GM19463 (cell line): ENCODE results near the gene ZNF521.
"Not testable (repeated sequence)": the region's sequence is repeated elsewhere in the genome, so short reads cannot be mapped to it uniquely, and the experiment has no call there.

Experiments used
- ATAC-seq: cut with Tn5 transposase; IDR thresholded peaks from one replicate; pipeline ENCODE4 v1.9.1; 2021; ENCODE audit warnings: mild to moderate bottlenecking, moderate library complexity; ENCODE audit not compliant: unreplicated experiment

ZNF521 gene

DNA sequence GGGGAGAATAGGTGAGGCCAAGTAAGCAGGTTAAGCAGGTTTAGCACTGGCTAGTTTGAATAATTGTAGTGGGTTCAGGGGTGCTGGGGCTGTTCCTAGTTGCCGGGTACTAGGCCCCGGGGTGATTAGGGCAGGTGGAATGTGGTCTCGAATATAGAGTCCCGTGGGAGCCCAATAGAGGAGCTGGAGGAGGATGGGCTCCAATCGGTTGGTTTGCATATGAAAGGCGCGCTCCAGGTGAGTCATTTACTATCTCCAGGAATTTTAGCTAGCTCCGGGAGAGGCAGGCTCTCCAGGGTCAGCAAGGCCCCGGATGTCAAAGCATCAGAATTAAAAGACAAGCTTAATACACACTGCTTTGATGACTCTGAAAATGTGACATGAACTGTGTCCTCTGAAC, 304.0 kb downstream of the ZNF521 start:
- ATAC-seq = no peak

DNA sequence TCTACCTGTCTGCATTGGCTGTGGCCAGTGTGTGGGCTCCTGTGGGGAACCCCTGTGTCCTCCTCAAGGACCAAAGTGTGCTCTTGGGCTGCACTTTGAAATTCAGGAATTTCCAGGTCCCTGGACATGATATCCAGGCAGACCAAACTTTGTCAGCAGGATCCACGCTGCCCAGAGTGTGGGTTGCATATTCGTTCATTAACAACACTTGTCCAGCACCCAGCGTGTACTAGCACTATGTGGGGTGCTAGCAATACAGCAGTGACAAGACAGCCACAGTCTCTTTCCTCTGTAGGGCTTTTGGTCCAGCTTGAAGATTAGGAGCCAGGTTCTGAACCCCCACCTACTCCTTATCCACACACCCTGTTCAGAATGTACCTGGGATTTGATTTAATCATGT, 304.5 kb downstream of the ZNF521 start:
- no peak for ATAC-seq

DNA sequence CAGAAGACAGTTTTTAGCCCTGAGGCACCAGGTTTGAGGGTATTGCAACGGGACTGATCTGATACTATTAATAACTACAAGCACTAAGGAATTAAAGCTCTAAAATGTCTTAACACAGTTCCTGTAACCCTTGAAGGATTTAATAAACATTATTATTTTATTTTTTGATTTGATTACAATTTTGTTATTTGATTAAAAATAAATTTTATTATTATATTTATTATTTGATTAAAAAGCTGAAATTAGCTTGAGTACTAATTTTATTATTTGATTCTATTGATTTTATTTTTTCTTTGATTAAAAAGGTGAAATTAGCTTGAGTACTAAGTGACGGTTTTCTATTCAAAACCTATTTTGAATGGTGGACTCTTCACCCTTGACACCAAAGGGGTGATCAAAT, 307.3 kb downstream of the ZNF521 start:
- no peak for ATAC-seq

DNA sequence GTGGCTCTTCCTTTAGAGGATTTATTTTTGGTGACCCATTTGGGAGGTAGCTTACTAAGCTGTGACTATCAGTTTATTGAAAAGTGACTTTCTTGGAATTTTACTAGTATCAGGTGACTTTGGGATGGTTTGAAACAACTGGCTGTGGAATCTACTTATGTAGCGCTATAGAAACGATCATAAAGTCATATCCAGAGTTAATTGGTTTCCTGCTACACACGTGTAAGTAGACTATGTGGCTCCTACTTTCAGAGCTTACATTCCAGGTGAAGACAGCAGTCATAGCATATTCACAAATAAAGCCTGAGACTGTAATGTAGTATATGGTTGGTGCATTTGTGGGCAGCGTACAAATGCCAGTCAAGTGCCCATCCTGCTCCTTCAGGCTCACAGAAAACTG, 308.9 kb downstream of the ZNF521 start:
- ATAC-seq = no peak

DNA sequence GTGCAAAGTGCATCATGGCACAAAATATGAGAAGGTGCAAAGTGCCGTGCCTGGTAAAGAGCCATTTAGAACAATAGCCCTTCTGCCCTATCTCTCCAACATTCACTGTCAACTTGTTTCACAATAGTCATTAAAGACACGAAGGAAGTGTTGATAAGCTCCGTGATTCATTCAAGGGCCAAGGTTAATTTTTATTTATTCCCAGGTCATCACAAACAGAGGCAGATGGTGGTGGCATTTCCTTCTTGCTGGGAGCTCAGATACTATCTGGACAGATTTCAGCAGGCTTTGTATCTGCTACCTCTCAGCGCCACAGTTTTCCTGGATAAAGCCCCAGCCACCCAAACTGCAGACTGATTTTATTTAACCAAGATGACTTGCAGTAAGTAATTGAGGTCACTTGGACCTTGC, 309.3 kb downstream of the ZNF521 start:
- no peak for ATAC-seq

DNA sequence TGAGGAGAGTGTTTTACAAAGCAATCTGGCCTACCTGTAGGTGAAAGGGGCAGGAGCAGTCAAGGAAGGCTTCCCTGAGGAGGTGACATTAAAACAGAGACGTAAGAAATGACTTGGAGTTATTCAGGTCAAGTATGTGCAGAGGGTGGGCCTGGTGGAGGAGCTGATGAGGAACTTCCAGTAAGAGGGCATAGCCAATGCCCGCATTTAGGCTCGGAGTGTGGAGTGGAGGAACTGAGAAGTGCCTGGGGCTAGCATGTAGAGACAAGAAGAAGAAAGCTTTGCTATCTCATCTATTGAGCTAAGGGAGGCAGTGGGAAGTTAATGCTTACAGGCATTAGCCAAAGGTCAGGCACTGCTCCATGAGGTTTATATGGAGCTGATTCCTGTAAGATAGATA, 312.2 kb downstream of the ZNF521 start:
- ATAC-seq = no peak

DNA sequence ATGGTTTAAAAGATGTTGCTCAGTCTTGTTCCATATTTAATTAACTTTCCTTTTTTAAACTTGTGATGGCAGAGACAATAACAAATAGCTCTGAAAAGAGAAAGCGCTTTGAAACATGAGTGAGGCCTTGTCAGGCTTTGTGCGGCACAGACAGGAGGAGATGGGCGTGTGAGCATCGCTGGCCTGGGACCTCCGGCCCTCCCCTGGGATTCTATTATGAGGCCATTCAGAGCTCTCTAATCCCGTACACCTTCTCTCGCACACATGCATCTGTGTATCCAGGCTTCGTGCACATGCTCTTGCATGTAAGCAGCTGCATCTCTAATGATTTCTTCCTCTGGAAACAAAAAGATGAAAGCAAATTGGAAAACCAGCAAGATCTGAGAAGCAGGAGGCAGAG, 313.7 kb downstream of the ZNF521 start:
- ATAC-seq = no peak

DNA sequence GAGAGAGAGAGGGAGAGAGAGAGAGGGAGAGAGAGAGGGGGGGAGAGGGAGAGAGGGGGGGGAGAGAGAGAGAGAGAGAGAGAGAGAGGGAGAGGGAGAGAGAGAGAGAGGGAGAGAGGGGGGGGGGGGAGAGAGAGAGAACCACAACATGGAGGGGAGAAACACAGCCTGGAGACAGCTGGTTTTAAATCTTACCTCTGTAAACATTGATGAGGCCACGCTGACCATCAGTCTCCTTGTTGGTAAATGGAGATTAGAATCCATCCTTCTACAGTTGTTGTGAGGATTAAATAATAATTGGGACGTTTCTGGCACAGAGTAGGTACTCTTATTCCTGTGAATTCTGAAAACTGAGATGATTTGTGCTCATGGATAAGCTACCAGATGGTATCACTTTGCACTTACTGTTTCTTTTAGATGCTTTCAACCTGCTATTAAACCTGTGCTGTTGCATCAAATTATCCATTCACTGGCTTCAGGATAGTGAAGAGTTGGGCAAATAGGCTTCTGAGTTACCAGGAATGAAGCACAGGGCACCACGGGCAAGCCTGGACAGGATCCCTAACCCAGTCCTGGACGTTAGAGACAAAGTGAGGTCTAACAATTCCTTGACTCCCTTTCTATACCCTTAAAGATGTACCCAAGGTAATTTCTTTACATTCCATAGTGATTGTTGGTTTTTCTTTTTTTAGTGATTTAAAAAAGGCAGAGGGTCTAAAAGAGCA, 318.1 kb downstream of the ZNF521 start:
- ATAC-seq = no peak

DNA sequence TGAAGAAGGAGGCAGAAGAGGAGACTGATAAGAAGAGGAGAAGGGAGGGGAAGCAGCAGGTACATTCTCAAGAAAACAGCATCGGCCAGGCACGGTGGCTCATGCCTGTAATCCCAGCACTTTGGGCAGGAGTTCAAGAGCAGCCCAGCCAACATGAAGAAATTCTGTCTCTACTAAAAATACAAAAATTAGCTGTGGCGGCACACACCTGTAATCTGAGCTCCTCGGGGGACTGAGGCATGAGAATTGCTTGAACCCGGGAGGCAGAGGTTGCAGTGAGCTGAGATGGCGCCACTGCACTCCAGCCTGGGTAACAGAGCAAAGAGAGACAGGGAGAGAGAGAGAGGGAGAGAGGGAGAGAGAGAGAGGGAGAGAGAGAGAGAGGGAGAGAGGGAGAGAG, 318.8 kb downstream of the ZNF521 start:
- not testable (repeated sequence) for ATAC-seq

DNA sequence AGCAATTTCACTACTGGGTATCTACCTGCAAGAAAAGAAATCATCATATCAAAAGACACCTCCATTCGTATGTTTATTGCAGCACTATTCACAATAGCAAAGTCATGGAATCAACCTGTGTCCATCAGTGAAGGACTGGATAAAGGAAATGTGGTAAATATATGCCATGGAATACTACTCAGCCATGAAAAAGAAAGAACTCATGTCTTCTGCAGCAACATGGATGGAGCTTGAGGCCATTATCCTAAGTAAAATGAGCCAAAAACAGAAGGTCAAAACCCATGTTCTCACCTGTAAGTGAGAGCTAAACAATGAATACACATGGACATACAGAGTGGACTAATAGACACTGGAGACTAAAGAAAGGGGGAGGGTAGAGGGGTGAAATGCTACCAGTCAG, 322.2 kb downstream of the ZNF521 start:
- no peak for ATAC-seq

DNA sequence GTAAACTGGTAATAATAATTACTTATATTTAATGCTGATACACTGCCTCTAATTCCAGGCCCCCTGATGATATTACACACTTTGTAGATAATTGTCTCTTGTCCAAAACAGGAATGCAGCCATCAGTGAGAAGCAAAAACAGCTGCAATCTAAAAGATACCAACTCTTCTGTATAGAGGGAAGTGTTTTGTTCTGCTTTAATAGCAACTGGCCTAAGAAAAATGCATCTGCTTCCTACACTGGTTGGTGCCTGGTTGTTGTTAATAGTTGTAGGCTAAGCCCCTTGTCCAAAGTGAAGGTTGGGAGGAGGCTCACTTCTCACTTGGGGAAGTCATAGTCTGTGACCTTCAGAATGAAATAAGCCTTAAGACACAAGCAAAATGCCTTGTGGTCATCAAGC, 332.0 kb downstream of the ZNF521 start:
- ATAC-seq = no peak

DNA sequence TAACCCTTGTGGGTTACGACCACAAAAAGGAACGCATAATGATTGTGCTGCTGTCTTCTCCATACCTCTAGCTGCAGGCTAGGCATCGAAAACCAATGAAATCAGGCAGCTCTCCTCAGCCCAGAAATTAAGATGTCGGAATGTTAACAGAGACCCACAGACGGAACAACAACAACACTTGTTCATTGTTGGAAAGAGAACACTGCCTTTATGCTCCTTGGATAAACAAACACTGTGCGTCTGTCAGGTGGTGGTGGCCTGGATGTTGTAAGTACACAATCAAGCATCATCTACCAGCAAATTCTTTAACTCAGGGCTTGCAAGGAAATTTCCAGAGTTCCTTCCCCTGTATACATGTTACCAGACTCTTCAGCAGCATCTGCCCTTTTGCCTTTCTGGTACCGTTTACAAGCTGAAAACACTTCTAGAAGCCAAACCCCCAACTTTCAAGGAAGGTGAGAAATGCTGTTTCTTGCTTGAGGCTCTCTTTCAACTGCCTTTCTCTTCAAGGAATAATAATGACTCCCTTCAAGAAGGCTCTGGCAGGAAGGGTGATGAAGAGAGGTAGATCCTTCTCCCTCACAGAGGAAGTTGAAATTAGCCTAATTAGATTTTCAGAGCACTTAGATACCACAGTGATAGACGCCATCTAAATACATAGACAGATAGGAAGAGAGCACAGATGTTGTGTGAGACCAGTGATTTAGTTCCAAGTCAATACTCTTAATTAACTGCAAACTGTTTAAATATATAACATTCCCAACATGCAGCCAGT, 332.7 kb downstream of the ZNF521 start:
- ATAC-seq = no peak

DNA sequence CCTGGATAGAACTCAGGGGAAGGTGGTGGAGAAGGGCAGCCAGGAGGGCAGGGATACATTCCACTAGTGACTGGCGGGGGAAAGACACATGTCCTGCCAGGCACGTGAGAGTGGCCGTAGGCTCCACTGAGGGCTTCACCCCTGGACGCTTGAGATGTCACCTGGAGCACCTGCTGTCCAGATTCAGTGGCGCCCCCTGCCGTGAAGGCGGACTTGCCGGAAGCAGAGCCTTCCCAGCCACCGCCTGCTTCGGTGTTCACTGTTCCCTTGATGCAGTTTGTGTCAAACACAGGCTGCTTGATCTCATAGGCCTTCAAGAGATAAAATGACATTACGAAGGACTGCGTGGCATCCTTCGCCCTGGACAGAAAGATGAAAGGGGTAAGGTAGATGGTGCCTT, 335.3 kb downstream of the ZNF521 start:
- no peak for ATAC-seq

DNA sequence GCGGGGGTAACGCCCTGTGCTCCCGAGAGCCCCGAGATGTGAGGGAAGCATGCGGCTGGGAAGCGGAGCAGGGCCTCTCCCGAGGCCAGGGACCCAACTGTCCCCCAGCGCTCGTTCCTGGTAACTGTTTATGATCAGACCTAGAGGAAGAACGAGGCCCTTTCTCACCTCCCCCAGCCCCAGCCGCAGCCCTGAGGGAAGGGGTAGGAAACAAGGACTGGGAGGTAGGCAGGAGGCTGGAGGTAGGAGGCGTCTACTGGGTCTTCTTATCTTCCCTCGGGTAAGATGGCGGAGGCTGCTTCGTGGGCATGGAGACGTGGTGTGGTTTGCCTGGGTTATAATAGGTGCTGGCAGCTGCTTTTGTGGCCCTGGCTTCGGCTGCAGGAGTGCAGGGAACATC, 335.8 kb downstream of the ZNF521 start:
- ATAC-seq = no peak
